Panc1 (cell line): ENCODE measurements around the gene PICALM. TPM values are rescaled to one million over a fixed set of nuclear protein-coding genes. Genes with fewer than 3 reads are reported as not detected.

ENCODE experiments used
- ATAC-seq: fragments of 200-7000 bp; cut with Tn5 transposase; 2 replicates; pipeline ENCODE4 v1.9.1; 2020; ENCODE audit warnings: mild to moderate bottlenecking, moderate library complexity
- BruUV-seq: library from RNA; stranded (reverse); fragments of 400-500 nt; replicated peaks from 2 replicates; lab custom pipeline; 2021; lab: Mats Ljungman, UMichigan
- CTCF ChIA-PET: fragments of 300-600 bp; sonication (Branson Sonifier 250); formaldehyde crosslinking; loops from one replicate; lab custom pipeline; 2022; ENCODE audit warnings: antibody characterized with exemption; lab: Charles Lee
- POLR2A ChIA-PET: fragments of 300-600 bp; sonication (Branson Sonifier 250); formaldehyde crosslinking; loops from one replicate; lab custom pipeline; 2022; ENCODE audit warnings: antibody characterized with exemption; lab: Charles Lee
- DNase-seq: peaks from one replicate; pipeline ENCODE4 v3.0.0-alpha.2; 2010; ENCODE audit warnings: low read depth, low spot score
- H3K27ac ChIP-seq: 2 replicates; pipeline ENCODE4 v1.5.1; 2011; ENCODE audit warnings: mild to moderate bottlenecking, low read length, inconsistent platforms
- H3K27me3 ChIP-seq: fragments of 200-500 bp; sonication (Bioruptor generic); 2 replicates; pipeline ENCODE4 v1.6.0; 2014; ENCODE audit warnings: low read length, inconsistent platforms; ENCODE audit not compliant: control insufficient read depth, insufficient read depth
- H3K36me3 ChIP-seq: fragments of 200-500 bp; sonication (Bioruptor generic); 2 replicates; pipeline ENCODE4 v1.5.1; 2014; ENCODE audit warnings: inconsistent platforms, mild to moderate bottlenecking, low read length, moderate library complexity; ENCODE audit not compliant: control insufficient read depth, insufficient read depth
- H3K4me1 ChIP-seq: 2 replicates; pipeline ENCODE4 v1.5.1; 2011; ENCODE audit warnings: inconsistent platforms, mild to moderate bottlenecking, low read length, moderate library complexity; ENCODE audit not compliant: control insufficient read depth, insufficient read depth
- H3K4me3 ChIP-seq, 2 experiments: 2 replicates each; pipeline ENCODE4 v1.5.1; 2011 to 2012; ENCODE audit warnings: low read depth in 2 of 2, low read length in 2 of 2, mild to moderate bottlenecking in 2 of 2, inconsistent platforms in 1 of 2, moderate library complexity in 1 of 2
- H3K9me3 ChIP-seq: fragments of 200-500 bp; sonication (Bioruptor generic); 2 replicates; pipeline ENCODE4 v1.5.1; 2014; ENCODE audit warnings: low read depth, mild to moderate bottlenecking, inconsistent platforms, low read length, moderate library complexity; ENCODE audit not compliant: control insufficient read depth, insufficient read depth
- POLR2AphosphoS5 ChIP-seq: IDR thresholded peaks from 2 replicates; pipeline ENCODE4 v1.6.1; 2012; ENCODE audit warnings: mild to moderate bottlenecking, low read depth, low read length, moderate library complexity
- SIN3A ChIP-seq: IDR thresholded peaks from 2 replicates; pipeline ENCODE4 v1.6.1; 2012; ENCODE audit warnings: low read depth, mild to moderate bottlenecking, low read length, moderate library complexity, borderline replicate concordance; ENCODE audit not compliant: insufficient read depth
- TCF7L2 ChIP-seq: IDR thresholded peaks from 2 replicates; pipeline ENCODE4 v1.6.1; 2011; ENCODE audit warnings: mild to moderate bottlenecking, low read depth, low read length, inconsistent platforms
- in situ Hi-C: cut with HindIII; loops from 2 replicates; pipeline ENCODE4 v1.10.0; 2016; ENCODE audit warnings: low sequenced_read_pairs, low pct_unique_long_range_greater_than_20kb
- intact Hi-C: fragments of 100-400 bp; cut with micrococcal nuclease; formaldehyde crosslinking; loops from one replicate; pipeline ENCODE4 v1.10.0; 2022; ENCODE audit not compliant: unreplicated experiment
- total RNA-seq: library from RNA; stranded (reverse); gene quantifications from one replicate; pipeline ENCODE4 v1.2.1, GENCODE V29; 2021; ENCODE audit not compliant: unreplicated experiment
- TF ChIP-seq, protein P1 (sequence below): fragments of 450-650 bp; IDR thresholded peaks from 2 replicates; pipeline ENCODE4 v1.5.1; 2017; ENCODE audit warnings: mild to moderate bottlenecking
- TF ChIP-seq, protein P2 (sequence below), 2 experiments: IDR thresholded peaks; 2 replicates each; pipeline ENCODE4 v1.6.1; 2011 to 2012; ENCODE audit warnings: low read depth in 2 of 2, control low read depth in 1 of 2, low read length in 1 of 2, mild to moderate bottlenecking in 1 of 2, moderate library complexity in 1 of 2; ENCODE audit not compliant: insufficient read depth in 1 of 2

PICALM gene
- total RNA-seq, 1 experiment from 2014 or later = 153 TPM

DNA sequence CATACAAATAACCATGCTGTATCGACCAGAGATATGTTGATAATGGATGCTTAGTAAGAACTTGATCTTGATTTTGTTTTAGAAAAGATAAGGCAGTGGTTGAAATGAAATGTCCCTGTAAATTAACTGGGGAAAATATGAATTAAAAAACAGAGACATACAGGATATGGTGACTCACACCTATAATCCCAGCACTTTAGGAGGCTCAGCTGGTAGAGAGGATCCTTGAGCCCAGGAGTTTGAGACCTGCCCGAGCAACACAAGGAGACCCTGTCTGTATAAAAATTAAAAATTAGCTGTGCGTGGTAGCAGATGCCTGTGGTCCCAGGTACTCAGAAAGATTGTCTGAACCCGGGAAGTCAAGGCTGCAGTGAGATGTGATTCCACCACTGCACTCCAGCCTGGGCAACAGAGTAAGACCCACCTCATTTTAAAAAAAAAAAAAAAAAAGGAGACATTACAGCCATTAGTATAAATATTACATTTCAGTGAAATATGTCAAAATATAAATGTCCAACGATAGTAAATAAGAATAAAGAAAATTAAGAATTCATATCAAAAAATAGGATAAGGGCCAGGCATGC, 4.6 kb downstream of the PICALM start:
- H3K4me3 ChIP-seq = peak overlapping the region in 1 of 2 experiments; percentile 4; a peak in 1 of 4 replicates
- intact Hi-C loops (no loop called here), in situ Hi-C loops (no loop called here)
- H3K27me3 ChIP-seq = no peaks in the 10 kb centered on the region
- peaks cover 40% of the 10 kb centered on the region for H3K4me1 ChIP-seq
- CTCF ChIA-PET = no interaction called here
- DNase-seq (no peak), ATAC-seq (no peak)
- H3K9me3 ChIP-seq = no peaks in the 10 kb centered on the region
- TF ChIP-seq POLR2AphosphoS5 (no peak), TCF7L2 (no peak), SIN3A (no peak)
- TF ChIP-seq, protein P1, sequence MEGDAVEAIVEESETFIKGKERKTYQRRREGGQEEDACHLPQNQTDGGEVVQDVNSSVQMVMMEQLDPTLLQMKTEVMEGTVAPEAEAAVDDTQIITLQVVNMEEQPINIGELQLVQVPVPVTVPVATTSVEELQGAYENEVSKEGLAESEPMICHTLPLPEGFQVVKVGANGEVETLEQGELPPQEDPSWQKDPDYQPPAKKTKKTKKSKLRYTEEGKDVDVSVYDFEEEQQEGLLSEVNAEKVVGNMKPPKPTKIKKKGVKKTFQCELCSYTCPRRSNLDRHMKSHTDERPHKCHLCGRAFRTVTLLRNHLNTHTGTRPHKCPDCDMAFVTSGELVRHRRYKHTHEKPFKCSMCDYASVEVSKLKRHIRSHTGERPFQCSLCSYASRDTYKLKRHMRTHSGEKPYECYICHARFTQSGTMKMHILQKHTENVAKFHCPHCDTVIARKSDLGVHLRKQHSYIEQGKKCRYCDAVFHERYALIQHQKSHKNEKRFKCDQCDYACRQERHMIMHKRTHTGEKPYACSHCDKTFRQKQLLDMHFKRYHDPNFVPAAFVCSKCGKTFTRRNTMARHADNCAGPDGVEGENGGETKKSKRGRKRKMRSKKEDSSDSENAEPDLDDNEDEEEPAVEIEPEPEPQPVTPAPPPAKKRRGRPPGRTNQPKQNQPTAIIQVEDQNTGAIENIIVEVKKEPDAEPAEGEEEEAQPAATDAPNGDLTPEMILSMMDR = no peak
- TF ChIP-seq, protein P2, sequence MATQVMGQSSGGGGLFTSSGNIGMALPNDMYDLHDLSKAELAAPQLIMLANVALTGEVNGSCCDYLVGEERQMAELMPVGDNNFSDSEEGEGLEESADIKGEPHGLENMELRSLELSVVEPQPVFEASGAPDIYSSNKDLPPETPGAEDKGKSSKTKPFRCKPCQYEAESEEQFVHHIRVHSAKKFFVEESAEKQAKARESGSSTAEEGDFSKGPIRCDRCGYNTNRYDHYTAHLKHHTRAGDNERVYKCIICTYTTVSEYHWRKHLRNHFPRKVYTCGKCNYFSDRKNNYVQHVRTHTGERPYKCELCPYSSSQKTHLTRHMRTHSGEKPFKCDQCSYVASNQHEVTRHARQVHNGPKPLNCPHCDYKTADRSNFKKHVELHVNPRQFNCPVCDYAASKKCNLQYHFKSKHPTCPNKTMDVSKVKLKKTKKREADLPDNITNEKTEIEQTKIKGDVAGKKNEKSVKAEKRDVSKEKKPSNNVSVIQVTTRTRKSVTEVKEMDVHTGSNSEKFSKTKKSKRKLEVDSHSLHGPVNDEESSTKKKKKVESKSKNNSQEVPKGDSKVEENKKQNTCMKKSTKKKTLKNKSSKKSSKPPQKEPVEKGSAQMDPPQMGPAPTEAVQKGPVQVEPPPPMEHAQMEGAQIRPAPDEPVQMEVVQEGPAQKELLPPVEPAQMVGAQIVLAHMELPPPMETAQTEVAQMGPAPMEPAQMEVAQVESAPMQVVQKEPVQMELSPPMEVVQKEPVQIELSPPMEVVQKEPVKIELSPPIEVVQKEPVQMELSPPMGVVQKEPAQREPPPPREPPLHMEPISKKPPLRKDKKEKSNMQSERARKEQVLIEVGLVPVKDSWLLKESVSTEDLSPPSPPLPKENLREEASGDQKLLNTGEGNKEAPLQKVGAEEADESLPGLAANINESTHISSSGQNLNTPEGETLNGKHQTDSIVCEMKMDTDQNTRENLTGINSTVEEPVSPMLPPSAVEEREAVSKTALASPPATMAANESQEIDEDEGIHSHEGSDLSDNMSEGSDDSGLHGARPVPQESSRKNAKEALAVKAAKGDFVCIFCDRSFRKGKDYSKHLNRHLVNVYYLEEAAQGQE (IDR thresholded peaks at IDR 0.05; ENCODE audit: insufficient read depth in 1 of 2, low read depth in 2 of 2, low read length in 1 of 2) = no peak
- H3K27ac ChIP-seq = no peak overlapping the region
- POLR2A ChIA-PET = no interaction called here
- no peaks in the 10 kb centered on the region; the same call in 1 of the 2 replicates for H3K36me3 ChIP-seq
- BruUV-seq = no TSS peak

DNA sequence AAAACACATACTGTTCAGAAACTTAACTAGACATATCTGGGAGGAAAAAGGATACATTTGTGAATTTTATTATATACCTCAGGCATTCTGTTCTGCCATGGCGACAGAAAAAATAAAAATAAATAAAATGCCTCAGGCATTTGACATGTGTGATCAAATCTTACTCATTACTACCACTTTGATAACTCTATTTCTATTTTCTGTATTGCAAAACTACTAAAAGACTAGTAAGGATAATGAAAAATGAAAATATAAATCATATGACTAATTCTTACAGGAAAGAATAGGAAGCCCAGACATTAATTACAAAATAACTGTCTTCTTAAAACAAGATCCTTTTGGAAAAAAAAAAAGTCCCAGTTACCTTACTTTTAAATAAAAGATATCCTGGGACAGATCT, 5.3 kb downstream of the PICALM start:
- TF ChIP-seq TCF7L2 (no peak), SIN3A (no peak), POLR2AphosphoS5 (no peak)
- TF ChIP-seq, protein P1 = no peak
- intact Hi-C loops (no loop called here), in situ Hi-C loops (no loop called here)
- peaks cover 43% of the 10 kb centered on the region for H3K4me1 ChIP-seq
- no peaks in the 10 kb centered on the region; the same call in 1 of the 2 replicates for H3K36me3 ChIP-seq
- H3K27me3 ChIP-seq = no peaks in the 10 kb centered on the region
- H3K27ac ChIP-seq = no peak overlapping the region
- ATAC-seq = no peak
- H3K4me3 ChIP-seq = no peak overlapping the region
- CTCF ChIA-PET = no interaction called here
- DNase-seq = no peak
- BruUV-seq = no TSS peak
- H3K9me3 ChIP-seq = no peaks in the 10 kb centered on the region
- POLR2A ChIA-PET = no interaction called here
